OCI-LY7 (cell line): ENCODE data around the gene ZYX.

Experiments used
- CTCF ChIP-seq: fragments of 200-600 bp; sonication (generic); conservative IDR thresholded peaks from 2 replicates; pipeline ENCODE4 v1.5.1; 2014; ENCODE audit warnings: mild to moderate bottlenecking, antibody characterized with exemption, low read length, moderate library complexity, mixed read lengths
- EZH2phosphoT487 ChIP-seq: fragments of 200-600 bp; sonication (generic); IDR thresholded peaks from 2 replicates; pipeline ENCODE4 v1.6.1; 2018; ENCODE audit warnings: low read depth, borderline replicate concordance, mild to moderate bottlenecking, mixed run types, antibody characterized with exemption, low read length, moderate library complexity, mixed read lengths

- no peak for TF ChIP-seq CTCF
- TF ChIP-seq EZH2phosphoT487, result no peak
Observed at GRCh38 chr7:143346018-143346417, 35.1 kb upstream of the ZYX start.
